ENCODE measurements around the gene REM1.

DNA sequence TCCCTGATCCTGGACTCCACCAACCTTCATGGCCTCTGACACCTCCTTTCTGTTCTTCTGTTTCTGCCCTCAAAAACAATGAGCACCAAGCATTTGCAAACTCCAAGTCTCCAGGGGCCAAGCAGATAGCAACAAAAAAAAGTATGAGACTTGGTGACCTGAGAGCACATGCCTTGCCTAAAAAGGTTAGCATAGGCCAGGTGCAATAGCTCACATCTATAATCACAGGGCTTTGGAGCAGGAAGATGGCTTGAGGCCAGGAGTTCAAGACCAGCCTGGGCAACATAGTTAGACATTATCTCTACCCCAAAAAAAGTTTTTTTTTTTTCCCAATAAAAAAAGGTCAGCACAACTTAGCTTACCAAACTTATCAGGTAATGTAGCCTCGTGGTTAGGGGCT is 25.4 kb downstream of the REM1 start:
- TF ChIP-seq POLR2A (IDR thresholded peaks at IDR 0.05) (no peak), EP300 (IDR thresholded peaks at IDR 0.05) (no peak), POLR2AphosphoS5 (IDR thresholded peaks at IDR 0.05) (no peak)
- TF ChIP-seq, protein P1, sequence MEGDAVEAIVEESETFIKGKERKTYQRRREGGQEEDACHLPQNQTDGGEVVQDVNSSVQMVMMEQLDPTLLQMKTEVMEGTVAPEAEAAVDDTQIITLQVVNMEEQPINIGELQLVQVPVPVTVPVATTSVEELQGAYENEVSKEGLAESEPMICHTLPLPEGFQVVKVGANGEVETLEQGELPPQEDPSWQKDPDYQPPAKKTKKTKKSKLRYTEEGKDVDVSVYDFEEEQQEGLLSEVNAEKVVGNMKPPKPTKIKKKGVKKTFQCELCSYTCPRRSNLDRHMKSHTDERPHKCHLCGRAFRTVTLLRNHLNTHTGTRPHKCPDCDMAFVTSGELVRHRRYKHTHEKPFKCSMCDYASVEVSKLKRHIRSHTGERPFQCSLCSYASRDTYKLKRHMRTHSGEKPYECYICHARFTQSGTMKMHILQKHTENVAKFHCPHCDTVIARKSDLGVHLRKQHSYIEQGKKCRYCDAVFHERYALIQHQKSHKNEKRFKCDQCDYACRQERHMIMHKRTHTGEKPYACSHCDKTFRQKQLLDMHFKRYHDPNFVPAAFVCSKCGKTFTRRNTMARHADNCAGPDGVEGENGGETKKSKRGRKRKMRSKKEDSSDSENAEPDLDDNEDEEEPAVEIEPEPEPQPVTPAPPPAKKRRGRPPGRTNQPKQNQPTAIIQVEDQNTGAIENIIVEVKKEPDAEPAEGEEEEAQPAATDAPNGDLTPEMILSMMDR (IDR thresholded peaks at IDR 0.05) = no peak

Data from suprapubic skin (tissue), 4 donors.